K562 (cell line): ENCODE results near the gene KIF3B. TPM values are rescaled to one million over a fixed set of nuclear protein-coding genes. Genes with fewer than 3 reads are reported as not detected.

ENCODE experiments used
- ATAC-seq: fragments of 200-7000 bp; cut with Tn5 transposase; 3 replicates; pipeline ENCODE4 v1.9.1; 2020; ENCODE audit warnings: moderate library complexity
- BruUV-seq: library from RNA; stranded (reverse); fragments of 400-500 nt; replicated peaks from 2 replicates; lab custom pipeline; 2021; lab: Mats Ljungman, UMichigan
- CTCF ChIA-PET: fragments of 300-600 bp; formaldehyde crosslinking; extraction: SDS; loops from one replicate; lab custom pipeline; 2021; ENCODE audit warnings: low intra/inter-chr PET ratio; lab: Yijun Ruan, JAX
- POLR2A ChIA-PET: fragments of 300-600, 350-650 bp; sonication (Branson Sonifier 250); formaldehyde crosslinking; extraction: SDS; loops from one replicate; lab custom pipeline; 2021; ENCODE audit warnings: antibody characterized with exemption, inconsistent platforms; lab: Yijun Ruan, JAX
- DNase-seq, 4 experiments: peaks; one replicate each; pipeline versions ENCODE4 v3.0.0 to v3.0.0-alpha.2; 2011 to 2018; ENCODE audit warnings: low spot score in 3 of 4, mixed read lengths in 3 of 4; ENCODE audit errors: extremely low read depth in 1 of 4
- FAIRE-seq: peaks from 2 replicates; lab custom pipeline; 2011; peaks lifted over from hg19 to GRCh38; lab: Jason Lieb, UNC
- H2AFZ ChIP-seq: 2 replicates; pipeline ENCODE4 v1.6.0; 2011; ENCODE audit warnings: low read depth, low read length, control low read depth, inconsistent platforms
- H3K27ac ChIP-seq: fragments of 200-600 bp; 3 replicates; pipeline ENCODE4 v1.8.0; 2011; ENCODE audit warnings: low read depth, mild to moderate bottlenecking, control low read depth, inconsistent platforms, low read length, moderate library complexity, mixed read lengths; ENCODE audit errors: extremely low read depth
- H3K27me3 ChIP-seq, 2 experiments: fragments of 300-600 bp in 1 of 2; 2 replicates in 1 of 2; 3 replicates in 1 of 2; pipeline versions ENCODE4 v1.6.0 to v1.8.0; 2011; ENCODE audit warnings: inconsistent platforms in 2 of 2, low read length in 2 of 2, mild to moderate bottlenecking in 1 of 2, mixed read lengths in 1 of 2, moderate library complexity in 1 of 2; ENCODE audit not compliant: control insufficient read depth in 2 of 2, insufficient read depth in 2 of 2
- H3K36me3 ChIP-seq: fragments of 300-600 bp; 3 replicates; pipeline ENCODE4 v1.8.0; 2011; ENCODE audit warnings: mild to moderate bottlenecking, low read length, inconsistent platforms; ENCODE audit not compliant: control insufficient read depth, insufficient read depth
- H3K4me1 ChIP-seq, 2 experiments: fragments of 200-600 bp in 1 of 2; replicated peaks in 1 of 2; 2 replicates in 1 of 2; 3 replicates in 1 of 2; pipeline versions ENCODE4 v1.5.1 to v1.8.0; 2011; ENCODE audit warnings: inconsistent platforms in 2 of 2, low read length in 2 of 2, mild to moderate bottlenecking in 1 of 2, mixed read lengths in 1 of 2, moderate library complexity in 1 of 2; ENCODE audit not compliant: control insufficient read depth in 2 of 2, insufficient read depth in 2 of 2
- H3K4me2 ChIP-seq: 2 replicates; pipeline ENCODE4 v1.6.1; 2011; ENCODE audit warnings: low read length, control low read depth, inconsistent platforms, mixed read lengths; ENCODE audit not compliant: insufficient read depth
- H3K4me3 ChIP-seq: fragments of 200-600 bp; sonication (generic), shearing (Covaris generic); 2 replicates; pipeline ENCODE4 v1.5.1; 2016; ENCODE audit warnings: control low read depth, inconsistent platforms
- H3K79me2 ChIP-seq: fragments of 200-600 bp; 3 replicates; pipeline ENCODE4 v1.8.0; 2011; ENCODE audit warnings: low read length, inconsistent platforms; ENCODE audit not compliant: control insufficient read depth, insufficient read depth
- H3K9ac ChIP-seq, 2 experiments: 2 replicates each; pipeline versions ENCODE4 v1.6.0 to v1.6.1; 2011; ENCODE audit warnings: low read depth in 2 of 2, low read length in 2 of 2, control low read depth in 1 of 2, inconsistent platforms in 1 of 2, mild to moderate bottlenecking in 1 of 2, mixed read lengths in 1 of 2; ENCODE audit not compliant: insufficient read depth in 1 of 2
- H3K9me1 ChIP-seq: one replicate; pipeline ENCODE4 v1.6.0; 2011; ENCODE audit warnings: inconsistent platforms, mild to moderate bottlenecking, low read length, moderate library complexity; ENCODE audit not compliant: control insufficient read depth, insufficient read depth
- H3K9me3 ChIP-seq: replicated peaks from 2 replicates; pipeline ENCODE4 v1.5.1; 2011; ENCODE audit warnings: low read depth, low read length, inconsistent platforms; ENCODE audit not compliant: control insufficient read depth, insufficient read depth
- H4K20me1 ChIP-seq: replicated peaks from 2 replicates; pipeline ENCODE4 v1.6.1; 2011; ENCODE audit warnings: low read length, inconsistent platforms, mixed read lengths; ENCODE audit not compliant: control insufficient read depth, insufficient read depth
- CLOCK ChIP-seq: fragments of 250-450 bp; sonication (Bioruptor Pico); IDR thresholded peaks from 2 replicates; pipeline ENCODE4 v1.4.0; 2020; ENCODE audit warnings: mild to moderate bottlenecking, moderate library complexity, borderline replicate concordance
- FOXK1 ChIP-seq: sonication (generic); formaldehyde crosslinking; IDR thresholded peaks from 2 replicates; pipeline ENCODE4 v1.8.0; 2022; ENCODE audit warnings: missing genetic modification reagents, mild to moderate bottlenecking, borderline replicate concordance
- GTF2A2 ChIP-seq: IDR thresholded peaks from 2 replicates; pipeline ENCODE4 v1.6.1; 2016; ENCODE audit warnings: mild to moderate bottlenecking, missing genetic modification characterization, missing compliant biosample characterization
- MYC ChIP-seq, 2 experiments: fragments of 250-450 bp in 1 of 2; sonication (Bioruptor Pico) in 1 of 2; IDR thresholded peaks; 2 replicates each; pipeline versions ENCODE4 v1.5.1 to v1.6.1; 2012 to 2021; ENCODE audit warnings: low read depth in 2 of 2, borderline replicate concordance in 1 of 2, improper control_type of control experiment in 1 of 2, low read length in 1 of 2, mild to moderate bottlenecking in 1 of 2, moderate library complexity in 1 of 2
- NCOA4 ChIP-seq: fragments of 450-650 bp; IDR thresholded peaks from 2 replicates; pipeline ENCODE4 v1.6.1; 2018; ENCODE audit warnings: mild to moderate bottlenecking; ENCODE audit not compliant: partially characterized antibody
- NCOA6 ChIP-seq: fragments of 450-650 bp; IDR thresholded peaks from 2 replicates; pipeline ENCODE4 v1.6.1; 2017; ENCODE audit warnings: mild to moderate bottlenecking
- SIRT6 ChIP-seq: IDR thresholded peaks from one replicate; pipeline ENCODE4 v1.6.1; 2012; ENCODE audit warnings: low read depth, mild to moderate bottlenecking, control low read depth, inconsistent platforms, low read length, moderate library complexity
- SNRNP70 ChIP-seq: fragments of 200-400 bp; formaldehyde crosslinking; optimal IDR thresholded peaks from 2 replicates; pipeline ENCODE3; 2017; ENCODE audit warnings: low read depth, low read length
- U2AF1 ChIP-seq: fragments of 200-400 bp; formaldehyde crosslinking; optimal IDR thresholded peaks from 2 replicates; pipeline ENCODE3; 2017; ENCODE audit warnings: mild to moderate bottlenecking, low read depth, low read length, moderate library complexity
- ZNF24 ChIP-seq: fragments of 450-650 bp; IDR thresholded peaks from 2 replicates; pipeline ENCODE4 v1.6.1; 2016
- ZNF318 ChIP-seq, 2 experiments: fragments of 450-650 bp; IDR thresholded peaks; 2 replicates each; pipeline ENCODE4 v1.6.1; 2016; ENCODE audit warnings: mild to moderate bottlenecking in 2 of 2, borderline replicate concordance in 1 of 2, low read depth in 1 of 2, moderate library complexity in 1 of 2
- WGBS: fragments of 100-300 bp; shearing (Covaris generic); methylation state at CpG from one replicate; pipeline ENCODE4 v1.1.6; 2016; ENCODE audit warnings: low coverage, mixed read lengths; ENCODE audit not compliant: insufficient coverage; ENCODE audit errors: missing lambda C conversion rate; 5-methylcytosine and 5-hydroxymethylcytosine counted together
- in situ Hi-C: fragments of 300-500 bp; cut with MboI; formaldehyde crosslinking; loops from 4 replicates; pipeline ENCODE4 v1.15.0; 2018; ENCODE audit warnings: inconsistent platforms, mixed read lengths
- intact Hi-C: fragments of 100-400 bp; cut with micrococcal nuclease; formaldehyde crosslinking; loops from 2 replicates; pipeline ENCODE4 v1.14.2; 2022
- polyA plus RNA-seq, 8 experiments: library from polyadenylated mRNA; depleted of rRNA in 4 of 8; stranded (reverse) in 5 of 8; unstranded in 3 of 8; fragments of >200 nt; fragmentation: Nextera tagmentation in 2 of 8; fragmentation: Illumina TruSeq in 1 of 8; extraction: Ambion mirVana in 2 of 8; extraction: Trizol in 1 of 8; gene quantifications; 2 replicates each; pipeline versions ENCODE4 v1.2.1 to v1.2.3, GENCODE V29; 2011 to 2014; ENCODE audit warnings: inconsistent platforms in 1 of 8, missing spikeins in 1 of 8
- total RNA-seq, 7 experiments: library from RNA; depleted of rRNA in 6 of 7; stranded (reverse); fragments of >200 nt in 6 of 7; fragmentation: Illumina TruSeq in 2 of 7; extraction: Trizol in 2 of 7; gene quantifications; 2 replicates each; pipeline versions ENCODE4 v1.2.1 to v1.2.3, GENCODE V29; 2011 to 2021; ENCODE audit warnings: low replicate concordance in 1 of 7

KIF3B gene
- total and polyA plus RNA-seq, 9 of the 15 experiments (the other 6 are each of a cell fraction or from before 2014, with no cell fraction given) = 2.9 to 12.3 (median 8.6) TPM

GRCh38 chr20:32315399-32315798 is 37.9 kb downstream of the KIF3B start:
- ChIA-PET POLR2A (interaction anchor here (1.1 kb wide), 1 partner anchor 136 kb away, joined by 4 read pairs; no protein-coding TSS in a partner anchor), CTCF (no interaction called here)
- H4K20me1 ChIP-seq = no peaks in the 10 kb centered on the region
- DNase-seq = no peak
- no peak overlapping the region for H2AFZ ChIP-seq
- no peak for FAIRE-seq
- no peak overlapping the region for H3K4me2 ChIP-seq
- H3K27me3 ChIP-seq = no peaks in the 10 kb centered on the region
- no peaks in the 10 kb centered on the region for H3K9me1 ChIP-seq
- ATAC-seq = no peak
- in situ Hi-C loops = no loop called here
- intact Hi-C loops = no loop called here
- no peaks in the 10 kb centered on the region for H3K79me2 ChIP-seq
- no peaks in the 10 kb centered on the region for H3K9me3 ChIP-seq
- H3K4me1 ChIP-seq = peaks cover 0 to 4% of the 10 kb centered on the region in 2 experiments; a peak in 2 of 5 replicates
- 93% methylated on average over 3 of the region's 3 CpGs for WGBS
- no peak overlapping the region for H3K27ac ChIP-seq
- no TSS peak for BruUV-seq
- no peak overlapping the region for H3K9ac ChIP-seq
- H3K36me3 ChIP-seq = peaks cover 20% of the 10 kb centered on the region; the same call in 2 of the 3 replicates
- H3K4me3 ChIP-seq = no peak overlapping the region
- TF ChIP-seq MYC (IDR thresholded peaks at IDR 0.05; ENCODE audit: low read depth, low read length) (no peak), MYC (CRISPR knock-in tag; IDR thresholded peaks at IDR 0.05; ENCODE audit: borderline replicate concordance, low read depth) (no peak), U2AF1 (no peak), CLOCK (no peak), FOXK1 (CRISPR knock-in tag) (no peak), ZNF24 (no peak), SIRT6 (no peak), GTF2A2 (tag) (no peak), SNRNP70 (no peak), NCOA4 (no peak), ZNF318 (IDR thresholded peaks at IDR 0.05; ENCODE audit: borderline replicate concordance in 1 of 2, low read depth in 1 of 2) (no peak), NCOA6 (no peak)
